HL-60/S4 treated with retinoic acid at 250 ng/mL for 4 days and 3 days (cell line): ENCODE results near the gene GNB2.
"Not testable (repeated sequence)": the region's sequence is repeated elsewhere in the genome, so short reads cannot be mapped to it uniquely, and the experiment has no call there.

Experiments
- in situ Hi-C: fragments of 300-500 bp; cut with MboI; formaldehyde crosslinking; loops from 2 replicates; pipeline ENCODE4 v1.7.0; 2022; ENCODE audit warnings: low sequenced_read_pairs

The GNB2 gene

DNA sequence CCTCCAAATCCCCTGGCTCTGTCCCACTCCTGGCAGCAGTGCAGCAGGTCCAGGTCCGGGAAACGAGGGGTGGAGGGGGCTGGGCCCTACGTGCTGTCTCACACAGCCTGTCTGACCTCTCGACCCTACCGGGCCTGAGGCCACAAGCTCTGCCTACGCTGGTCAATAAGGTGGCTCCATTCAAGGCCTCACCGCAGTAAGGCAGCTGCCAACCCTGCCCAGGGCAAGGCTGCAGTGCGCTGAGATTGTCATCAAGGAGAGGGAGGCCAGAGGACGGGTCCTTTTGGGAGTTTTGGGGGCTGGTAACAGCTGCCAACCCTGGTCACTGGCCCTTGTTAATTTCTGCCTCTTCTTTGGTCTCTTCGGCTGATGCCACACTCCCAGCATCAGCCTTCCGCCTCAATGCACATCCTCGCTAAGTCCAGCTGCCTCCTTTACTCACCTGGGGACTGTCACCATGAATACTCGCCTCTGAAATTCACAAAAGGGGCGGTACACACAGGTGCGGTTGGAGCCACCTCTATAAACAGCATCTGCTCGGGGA is 50.3 kb downstream of the GNB2 start:
- in situ Hi-C loops, result no loop called here

DNA sequence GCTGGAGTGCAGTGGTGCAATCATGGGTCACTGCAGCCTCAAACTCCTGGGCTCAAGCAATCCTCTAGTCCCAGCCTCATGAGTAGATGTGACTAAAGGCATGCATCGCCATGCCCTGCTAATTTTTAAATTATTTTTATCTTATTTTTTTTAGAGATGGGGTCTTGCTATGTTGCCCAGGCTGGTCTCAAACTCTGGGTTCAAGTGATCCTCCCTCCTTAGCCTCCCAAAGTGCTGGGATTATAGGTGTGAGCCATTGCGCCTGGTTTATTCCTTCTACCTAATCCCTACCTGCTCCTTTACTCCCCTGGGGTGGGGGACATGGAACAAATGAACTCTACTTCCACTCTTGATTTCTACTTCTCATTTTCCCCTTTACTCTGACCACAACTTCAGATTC is 50.8 kb downstream of the GNB2 start:
- in situ Hi-C loops, result not testable (repeated sequence)

DNA sequence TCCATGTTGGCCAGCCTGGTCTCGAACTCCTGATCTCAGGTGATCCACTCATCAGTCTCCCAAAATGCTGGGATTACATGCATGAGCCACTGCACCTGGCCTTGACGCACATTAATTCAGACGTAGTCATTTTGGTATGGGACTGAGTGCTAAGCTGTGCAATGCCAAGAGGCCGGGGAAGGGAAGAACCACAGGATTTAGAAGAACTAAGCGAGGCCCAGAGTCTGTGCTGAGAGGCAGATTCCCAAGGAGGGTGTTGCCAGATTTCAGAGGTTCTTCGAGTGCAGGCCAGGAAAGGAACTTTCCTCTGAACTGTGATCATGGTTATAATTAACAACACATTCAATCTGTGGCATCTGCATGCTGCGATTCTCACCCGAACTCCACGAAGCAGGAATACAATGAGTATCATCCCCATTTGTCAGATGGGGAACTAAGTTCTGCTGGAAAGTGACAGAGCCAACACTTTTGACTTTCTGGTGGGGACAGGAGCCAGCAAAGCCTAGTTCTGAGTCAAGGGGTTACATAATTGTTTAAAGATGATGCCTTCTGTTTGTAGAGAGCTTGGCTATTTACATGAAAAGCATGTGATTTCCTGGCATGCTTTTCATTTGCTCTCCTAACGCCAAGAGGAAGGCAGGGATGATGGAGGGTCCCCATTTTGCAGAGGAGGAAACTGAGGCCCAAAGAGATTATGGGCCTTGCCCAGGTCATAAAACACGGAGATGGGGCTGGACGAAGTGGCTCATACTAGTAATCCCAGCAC is 53.6 kb downstream of the GNB2 start:
- in situ Hi-C loops, result no loop called here

DNA sequence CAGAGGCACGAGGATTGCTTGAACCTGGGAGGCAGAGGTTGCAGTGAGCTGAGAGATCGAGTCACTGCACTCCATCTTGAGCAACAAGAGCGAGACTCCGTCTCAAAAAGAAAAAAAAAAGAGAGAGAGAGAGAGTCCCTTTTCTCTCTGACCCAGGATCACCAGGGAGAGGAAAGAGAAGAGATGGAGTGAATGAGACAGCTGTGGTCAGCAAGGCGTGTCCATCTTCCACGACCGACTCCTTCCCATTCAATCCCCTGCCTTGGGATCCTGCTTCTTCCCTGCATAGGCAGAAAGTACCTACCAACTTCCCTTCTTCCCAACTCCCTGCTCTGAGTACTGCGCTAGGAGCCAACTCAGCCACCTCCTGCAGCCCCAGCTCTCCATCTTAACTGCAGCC is 54.7 kb downstream of the GNB2 start:
- in situ Hi-C loops, result no loop called here
